ENCODE data around the gene MRPL27. TPM values are rescaled to one million over a fixed set of nuclear protein-coding genes. Genes with fewer than 3 reads are reported as not detected.

The MRPL27 gene
- total RNA-seq, 4 donors from 2014 or later: 16.4 to 72.1 (median 45.8) TPM

GRCh38 chr17:50332196-50332595 lies 40.8 kb downstream of the MRPL27 start:
- TF ChIP-seq CTCF (IDR thresholded peaks at IDR 0.05) (no peak), POLR2A (IDR thresholded peaks at IDR 0.05) (no peak)
- Histone ChIP-seq H3K4me1 (no peaks in the 10 kb centered on the region), H3K27me3 (no peaks in the 10 kb centered on the region), H3K4me3 (no peak overlapping the region), H3K9me3 (no peaks in the 10 kb centered on the region), H3K36me3 (no peaks in the 10 kb centered on the region), H3K27ac (no peak overlapping the region)
- no peak for DNase-seq
- intact Hi-C loops (cut with DNase I; ENCODE audit: low total_unique reads): no loop called here

GRCh38 chr17:50331085-50331791 lies 41.7 kb downstream of the MRPL27 start:
- no peaks in the 10 kb centered on the region for H3K27me3 ChIP-seq
- no peaks in the 10 kb centered on the region for H3K4me1 ChIP-seq
- no peak for DNase-seq
- H3K9me3 ChIP-seq: no peaks in the 10 kb centered on the region
- no peak overlapping the region for H3K27ac ChIP-seq
- intact Hi-C loops (cut with DNase I; ENCODE audit: low total_unique reads): no loop called here
- no peak for TF ChIP-seq CTCF (IDR thresholded peaks at IDR 0.05)
- TF ChIP-seq POLR2A (IDR thresholded peaks at IDR 0.05): no peak
- H3K36me3 ChIP-seq: no peaks in the 10 kb centered on the region
- no peak overlapping the region for H3K4me3 ChIP-seq

- H3K27me3 ChIP-seq: no peaks in the 10 kb centered on the region
- no peak overlapping the region for H3K27ac ChIP-seq
- DNase-seq: no peak
- H3K4me3 ChIP-seq: no peak overlapping the region
- H3K9me3 ChIP-seq: no peaks in the 10 kb centered on the region
- TF ChIP-seq POLR2A (IDR thresholded peaks at IDR 0.05): no peak
- no peak for TF ChIP-seq CTCF (IDR thresholded peaks at IDR 0.05)
- H3K36me3 ChIP-seq: no peaks in the 10 kb centered on the region
- intact Hi-C loops (cut with DNase I; ENCODE audit: low total_unique reads): no loop called here
- H3K4me1 ChIP-seq: no peaks in the 10 kb centered on the region
Observed at GRCh38 chr17:50330151-50330775, 42.7 kb downstream of the MRPL27 start.

- intact Hi-C loops (cut with DNase I; ENCODE audit: low total_unique reads): no loop called here
- Histone ChIP-seq H3K4me3 (no peak overlapping the region), H3K27ac (no peak overlapping the region), H3K9me3 (no peaks in the 10 kb centered on the region), H3K27me3 (no peaks in the 10 kb centered on the region), H3K36me3 (no peaks in the 10 kb centered on the region), H3K4me1 (no peaks in the 10 kb centered on the region)
- DNase-seq: no peak
- TF ChIP-seq POLR2A (IDR thresholded peaks at IDR 0.05) (no peak), CTCF (IDR thresholded peaks at IDR 0.05) (no peak)
Observed at GRCh38 chr17:50329716-50330115, 43.3 kb downstream of the MRPL27 start.
